ENCODE data around the gene DYNLT4.
A peak's percentile ranks its signal among the peaks of the same experiment; 100 is the strongest.
"Not testable (repeated sequence)": the region's sequence is repeated elsewhere in the genome, so short reads cannot be mapped to it uniquely, and the experiment has no call there.

DYNLT4 gene, protein sequence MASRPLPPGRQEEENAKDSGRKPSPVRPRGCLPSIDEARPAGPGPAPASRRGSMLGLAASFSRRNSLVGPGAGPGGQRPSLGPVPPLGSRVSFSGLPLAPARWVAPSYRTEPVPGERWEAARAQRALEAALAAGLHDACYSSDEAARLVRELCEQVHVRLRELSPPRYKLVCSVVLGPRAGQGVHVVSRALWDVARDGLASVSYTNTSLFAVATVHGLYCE

DNA sequence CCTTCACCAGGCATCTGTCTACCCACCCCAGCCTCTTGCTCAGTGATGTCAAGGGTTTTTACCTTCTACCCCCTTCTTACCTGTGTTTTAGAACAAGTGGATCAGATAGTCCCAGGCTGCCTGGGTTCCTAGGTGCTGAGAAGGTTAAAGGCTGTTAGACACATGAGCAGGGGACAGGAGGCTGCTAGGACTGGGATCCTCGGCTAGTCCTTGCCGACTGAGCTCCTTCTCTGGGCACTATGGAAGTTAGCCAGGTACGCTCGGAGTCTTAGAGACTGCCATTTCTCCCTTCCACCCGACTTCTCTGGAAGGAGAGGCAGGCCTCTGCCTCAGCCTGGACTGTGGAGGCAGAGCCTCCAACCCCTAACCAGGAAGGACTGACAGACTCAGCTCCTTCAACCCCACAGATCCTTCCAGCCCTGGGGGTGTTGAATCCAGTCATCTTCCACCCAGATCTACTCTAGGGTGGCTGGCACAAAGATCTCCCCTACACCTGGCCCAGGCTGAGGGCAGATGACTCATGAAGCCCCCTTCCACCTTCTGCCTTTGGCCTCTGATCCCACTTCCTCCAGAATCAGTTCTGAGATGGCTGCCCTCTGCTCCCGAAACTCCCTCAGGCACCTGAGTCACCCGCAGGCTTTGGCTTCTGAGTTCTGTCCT is at the start of gene DYNLT4:
DYNLT4 (minus strand) TSS at position 648 of the 660 bp plus-strand sequence. CDS start 683 bp downstream, outside the sequence.
- DNase-seq (ENCODE audit: low spot score): no peak

DNA sequence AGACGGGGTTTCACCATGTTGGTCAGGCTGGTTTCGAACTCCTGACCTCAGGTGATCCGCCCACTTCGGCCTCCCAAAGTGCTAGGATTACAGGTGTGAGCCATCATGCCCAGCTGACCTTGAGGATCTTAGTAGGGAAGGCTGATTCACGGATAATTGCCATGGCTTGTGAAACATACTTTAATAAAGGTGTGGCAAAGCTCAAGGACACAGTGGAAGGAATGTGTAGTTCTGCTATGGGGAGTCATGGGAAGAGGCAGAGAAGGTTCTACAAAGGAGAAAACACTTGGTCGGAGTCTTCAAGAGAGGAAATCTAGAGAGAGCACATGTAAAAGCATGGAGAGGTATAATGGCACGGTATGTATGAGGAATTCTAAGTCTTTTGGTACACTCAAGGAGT is 48.6 kb upstream of the DYNLT4 start:
- no peak for DNase-seq (ENCODE audit: low spot score)

DNA sequence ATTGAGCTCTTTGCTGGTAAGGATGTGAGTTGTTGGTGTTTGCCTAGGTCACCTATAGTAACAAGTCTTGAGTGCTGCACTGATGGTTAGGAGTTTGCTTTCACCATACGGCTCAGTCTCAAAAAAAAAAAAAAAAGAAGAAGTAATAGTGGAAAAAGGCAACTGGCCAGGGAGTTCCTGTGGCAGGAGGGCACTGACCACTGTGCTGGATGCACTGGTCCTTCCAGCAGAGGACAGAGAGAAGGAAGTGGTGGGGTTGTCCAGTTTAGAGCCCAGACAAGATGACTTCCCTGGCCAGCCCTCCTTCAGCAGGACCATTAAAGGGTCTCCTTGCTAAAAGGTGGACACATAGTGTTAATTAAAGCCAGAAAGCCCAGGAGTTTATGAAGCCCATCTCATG is 47.8 kb upstream of the DYNLT4 start:
- DNase-seq (ENCODE audit: low spot score): no peak

DNA sequence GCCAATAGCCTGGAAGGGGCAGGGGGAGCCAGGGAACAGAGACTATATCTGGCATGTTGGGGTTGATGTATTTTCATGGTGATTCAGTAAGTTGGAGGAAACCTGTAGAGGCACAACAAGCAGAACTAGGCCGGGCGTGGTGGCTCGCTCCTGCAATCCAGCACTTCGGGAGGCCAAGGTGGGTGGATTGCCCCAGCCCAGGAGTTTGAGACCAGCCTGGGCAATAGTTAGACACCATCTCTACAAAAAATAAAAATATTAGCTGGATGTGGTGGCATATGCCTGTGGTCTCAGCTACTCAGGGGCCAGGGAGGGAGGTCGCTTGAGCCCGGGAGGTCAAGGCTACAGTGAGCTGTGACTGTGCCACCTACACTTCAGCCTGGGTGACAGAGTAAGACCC is 46.0 kb upstream of the DYNLT4 start:
- DNase-seq (ENCODE audit: low spot score): no peak

DNA sequence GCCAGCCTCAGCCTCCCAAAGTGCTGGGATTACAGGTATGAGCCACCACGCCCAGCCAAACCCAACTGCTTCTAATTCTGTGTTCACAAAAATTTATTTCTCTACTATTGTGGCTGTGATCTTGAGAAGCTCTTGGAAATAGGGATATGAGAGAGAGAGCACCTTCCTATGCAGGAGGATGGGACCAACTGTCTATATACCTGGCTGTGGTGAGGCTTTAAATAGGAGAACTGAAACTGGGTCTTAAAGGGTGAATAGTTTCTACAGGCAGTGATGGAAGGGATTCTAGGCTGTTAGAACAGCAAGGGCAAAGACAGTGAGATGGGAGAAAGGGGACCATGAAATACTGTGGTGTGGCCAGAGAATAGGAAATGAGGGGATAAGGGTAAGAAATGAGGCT is 44.2 kb upstream of the DYNLT4 start:
- DNase-seq (ENCODE audit: low spot score): peak; percentile 33

DNA sequence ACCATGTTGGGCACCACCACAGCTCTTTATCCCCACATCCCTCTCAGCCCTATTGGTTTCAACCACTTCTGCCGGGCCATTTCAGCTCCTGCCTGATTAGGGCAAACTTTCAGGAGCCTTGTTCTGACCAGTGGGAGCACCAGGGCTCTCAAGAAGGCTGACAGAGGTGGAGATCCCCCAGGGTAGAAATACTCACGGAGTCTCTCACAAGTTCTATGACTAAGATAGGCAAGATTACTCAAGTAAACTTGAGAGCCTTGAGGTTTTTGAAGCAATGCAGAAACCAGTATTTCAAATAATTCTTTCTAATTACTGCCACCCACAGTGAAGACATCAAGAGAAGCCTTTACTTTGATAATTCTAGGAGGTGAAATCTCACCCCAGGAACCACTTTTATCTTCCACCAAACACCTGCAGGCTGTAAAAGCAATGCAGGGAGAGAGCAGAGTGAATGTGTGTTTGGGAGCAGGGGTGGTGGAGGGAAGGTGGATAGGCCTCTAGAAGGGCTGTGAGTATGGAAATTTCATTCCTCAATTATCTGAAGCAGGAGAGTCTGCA is 42.5 kb upstream of the DYNLT4 start:
- no peak for DNase-seq (ENCODE audit: low spot score)

DNA sequence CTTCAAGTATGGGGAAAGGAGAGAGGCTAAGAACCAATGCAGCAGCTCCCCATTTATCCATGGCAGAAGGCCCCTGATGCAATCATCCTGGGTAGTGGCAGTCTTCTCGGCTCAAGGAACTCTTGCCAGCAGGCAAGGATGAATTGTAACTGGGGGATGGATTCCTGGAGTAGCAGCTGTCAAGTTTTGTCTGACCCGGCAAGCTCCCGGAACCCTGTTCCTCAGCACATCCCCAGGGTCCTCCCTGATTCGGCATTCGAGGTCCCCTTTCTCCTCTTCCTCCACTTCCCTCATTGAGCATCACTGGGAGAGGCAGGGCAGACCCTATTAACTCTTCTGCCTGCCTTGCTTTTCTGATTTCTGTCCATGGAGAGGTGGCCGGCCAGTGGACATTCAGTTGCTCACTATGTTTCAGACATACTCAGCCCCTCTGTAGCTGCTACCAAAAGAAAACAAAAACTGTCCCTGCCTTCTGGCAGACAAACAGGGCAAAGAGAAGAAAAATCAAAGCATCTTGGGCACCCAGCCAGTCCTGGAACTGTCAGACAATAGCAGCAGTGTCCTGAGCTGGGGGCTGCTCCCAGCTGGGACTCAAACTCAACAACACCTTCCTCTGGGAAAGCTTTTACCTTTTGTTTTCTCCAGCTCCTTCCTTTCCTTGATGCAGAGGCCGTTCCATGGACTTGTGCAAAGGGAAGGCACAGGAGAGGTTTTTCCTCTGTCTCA is 41.5 kb upstream of the DYNLT4 start:
- DNase-seq (ENCODE audit: low spot score): no peak

DNA sequence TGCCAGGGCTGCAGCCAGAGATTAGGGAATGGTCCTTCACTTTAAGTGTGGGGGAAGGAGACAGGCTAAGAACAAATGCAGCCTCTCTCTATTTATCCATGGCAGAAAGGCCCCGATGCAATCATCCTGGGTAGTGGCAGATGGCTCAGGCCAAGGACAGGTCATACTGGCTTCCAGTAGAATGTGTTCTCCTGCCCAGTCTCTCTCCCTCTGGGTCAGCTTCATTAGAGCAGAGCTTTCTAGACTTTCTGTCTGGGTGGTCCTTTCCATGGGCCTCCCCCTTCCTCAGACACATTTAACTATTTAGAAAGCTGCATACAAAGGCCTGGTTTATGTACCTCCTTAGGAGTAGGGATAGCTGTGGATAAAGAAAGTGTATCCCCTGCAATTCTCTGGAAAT is 40.7 kb upstream of the DYNLT4 start:
- no peak for DNase-seq (ENCODE audit: low spot score)

DNA sequence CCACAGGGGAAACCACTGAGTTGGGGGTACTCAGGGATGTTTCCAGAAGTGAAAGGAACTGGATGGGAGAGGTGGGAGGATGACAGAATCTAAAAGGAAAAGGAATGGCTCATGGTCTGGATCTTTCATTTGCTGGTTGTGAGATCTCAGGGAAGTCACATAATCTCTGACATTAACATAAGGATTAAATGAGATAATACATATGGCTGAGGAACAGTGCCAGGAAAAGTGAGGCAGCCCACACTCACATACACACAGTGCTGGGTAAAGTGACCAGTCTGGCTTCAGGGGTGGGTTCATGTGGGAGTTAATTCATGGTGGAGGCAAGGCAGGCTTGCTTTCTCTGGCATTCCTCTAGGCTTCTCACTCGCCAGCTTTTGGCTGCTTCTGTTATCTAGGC is 39.8 kb upstream of the DYNLT4 start:
- no peak for DNase-seq (ENCODE audit: low spot score)

DNA sequence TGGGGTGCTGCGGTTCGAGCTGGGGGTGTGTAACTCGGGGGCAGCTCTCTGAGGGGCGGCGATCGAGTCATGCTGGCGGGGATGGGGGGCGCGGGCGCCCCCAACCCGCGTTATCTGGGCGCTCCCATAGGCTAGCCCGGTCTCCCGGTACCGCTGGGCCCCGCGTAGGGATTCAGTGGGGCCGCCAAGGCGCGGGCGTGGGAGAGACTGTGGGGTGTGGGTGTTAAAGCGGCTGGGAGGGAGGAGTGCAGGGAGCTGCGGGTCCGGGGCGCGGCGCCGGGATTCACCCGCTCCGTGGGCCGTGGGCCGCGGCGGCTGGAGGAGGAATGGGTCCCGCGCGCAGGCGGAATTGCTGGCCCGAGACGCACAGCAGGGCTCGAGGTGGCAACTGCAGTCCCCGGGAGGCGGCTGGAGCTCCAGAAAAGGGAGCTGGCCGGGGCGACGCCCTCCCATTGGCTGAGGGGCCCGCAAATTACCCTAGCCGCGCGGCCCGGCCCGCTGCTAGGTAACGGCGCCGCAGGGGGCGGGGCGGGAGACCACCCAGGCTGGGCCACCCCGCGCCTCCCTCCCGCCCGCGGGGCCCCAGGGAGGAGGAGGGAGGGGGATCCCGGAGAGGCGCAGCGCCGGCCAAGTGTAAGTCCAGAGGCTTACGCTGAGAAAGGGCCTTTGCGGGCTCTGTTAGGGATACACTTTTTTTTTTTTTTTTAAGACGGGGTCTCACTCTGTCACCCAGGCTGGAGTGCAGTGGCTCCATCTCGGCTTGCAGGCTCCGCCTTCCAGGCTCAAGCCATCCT is 35.9 kb upstream of the DYNLT4 start, which contains the start of gene PTCH2:
PTCH2 (minus strand) TSS at position 392 of the 794 bp plus-strand sequence; CDS start at position 71, 321 bp downstream.
- peak; percentile 57 for DNase-seq (ENCODE audit: low spot score)

DNA sequence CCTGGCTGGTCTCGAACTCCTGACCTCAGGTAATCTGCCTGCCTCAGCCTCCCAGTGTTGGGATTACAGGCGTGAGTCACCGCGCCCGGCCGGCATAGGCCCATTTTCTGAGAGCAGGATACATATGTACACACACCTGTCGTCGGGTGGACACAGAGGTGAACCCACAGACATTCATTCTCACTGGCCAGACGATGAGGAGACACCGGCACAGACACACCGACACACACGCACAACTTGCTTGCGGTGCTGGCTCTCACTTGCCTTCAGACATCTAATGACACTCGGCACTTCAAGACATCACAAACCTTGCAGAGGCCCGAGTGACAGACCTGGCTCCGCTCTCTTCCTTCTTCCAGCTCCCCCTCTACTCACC is 35.3 kb upstream of the DYNLT4 start:
- no peak for DNase-seq (ENCODE audit: low spot score)

DNA sequence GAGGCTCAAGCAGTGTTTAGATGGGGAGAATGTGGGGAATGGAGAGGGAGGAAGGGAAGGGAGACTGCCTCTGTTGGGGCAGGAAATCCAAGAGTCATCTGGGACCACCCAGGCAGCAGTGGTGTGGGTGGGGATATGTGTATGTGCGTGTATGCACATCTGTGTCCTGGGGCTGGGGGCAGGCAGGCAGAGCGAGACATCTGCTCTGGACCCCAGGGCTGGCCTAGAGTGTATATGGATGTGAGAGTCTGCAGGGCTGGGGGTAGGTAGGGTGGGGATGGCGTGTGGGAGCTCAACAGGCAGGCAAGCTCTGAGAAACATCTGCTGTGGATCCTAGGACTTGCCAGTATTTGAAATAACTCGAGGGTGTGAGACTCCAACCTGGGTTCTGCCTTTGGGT is 32.4 kb upstream of the DYNLT4 start:
- no peak for DNase-seq (ENCODE audit: low spot score)

DNA sequence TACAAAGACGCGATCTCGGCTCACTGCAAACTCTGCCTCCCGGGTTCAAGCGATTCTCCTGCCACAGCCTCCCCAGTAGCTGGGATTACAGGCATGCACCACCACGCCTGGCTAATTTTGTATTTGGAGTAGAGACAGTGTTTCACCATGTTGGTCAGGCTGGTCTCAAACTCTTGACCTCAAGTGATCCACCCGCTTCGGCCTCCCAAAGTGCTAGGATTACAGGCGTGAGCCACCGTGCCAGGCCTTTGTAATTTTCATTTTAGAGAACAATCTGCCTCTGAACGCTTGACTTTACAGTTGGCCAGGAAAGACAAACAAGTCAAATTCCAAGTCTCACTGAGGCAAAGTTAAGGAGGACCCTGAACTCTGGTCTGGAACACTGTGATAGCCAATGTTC is 31.1 kb upstream of the DYNLT4 start:
- DNase-seq (ENCODE audit: low spot score): not testable (repeated sequence)

DNA sequence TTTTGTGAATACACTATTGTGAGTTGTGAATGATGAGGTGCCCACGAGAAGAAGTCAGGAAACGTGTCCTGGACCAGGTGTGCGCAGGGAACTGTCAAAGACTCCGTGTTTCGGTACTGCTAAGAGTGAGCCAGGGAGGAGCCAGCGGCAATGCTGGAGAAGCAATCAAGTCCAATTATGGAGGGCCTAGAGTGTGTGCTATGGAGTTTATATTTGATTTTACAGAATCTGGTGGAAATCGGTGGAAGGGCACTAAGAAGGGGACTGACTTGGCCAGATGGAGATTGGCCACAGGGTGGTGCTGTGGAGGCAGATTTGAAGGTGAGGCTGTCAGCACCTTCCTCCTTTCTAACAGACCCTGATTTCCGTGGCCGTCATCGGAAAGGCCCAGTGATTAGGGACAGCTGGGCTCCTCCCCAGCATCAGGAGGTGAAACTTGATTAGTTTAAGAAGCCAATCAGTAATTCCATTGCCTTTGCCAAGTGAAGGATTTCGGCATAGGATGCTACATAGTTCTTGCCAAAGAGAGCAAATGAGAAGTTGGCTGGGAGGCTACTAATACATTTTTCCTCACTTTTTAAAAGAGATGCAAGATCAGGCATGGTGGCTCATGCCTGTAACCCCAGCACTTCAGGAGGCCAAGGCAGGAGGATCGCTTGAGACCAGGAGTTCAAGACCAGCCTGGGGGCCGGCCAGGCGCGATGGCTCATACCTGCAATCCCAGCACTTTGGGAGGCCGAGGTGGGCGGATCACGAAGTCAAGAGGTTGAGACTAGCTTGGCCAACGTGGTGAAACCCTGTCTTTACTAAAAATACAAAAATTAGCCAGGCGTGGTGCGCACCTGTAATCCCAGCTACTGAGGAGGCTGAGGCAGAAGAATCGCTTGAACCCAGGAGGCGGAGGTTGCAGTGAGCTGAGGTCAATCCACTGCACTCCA is 28.9 kb upstream of the DYNLT4 start:
- DNase-seq (ENCODE audit: low spot score): peak; percentile 81

DNA sequence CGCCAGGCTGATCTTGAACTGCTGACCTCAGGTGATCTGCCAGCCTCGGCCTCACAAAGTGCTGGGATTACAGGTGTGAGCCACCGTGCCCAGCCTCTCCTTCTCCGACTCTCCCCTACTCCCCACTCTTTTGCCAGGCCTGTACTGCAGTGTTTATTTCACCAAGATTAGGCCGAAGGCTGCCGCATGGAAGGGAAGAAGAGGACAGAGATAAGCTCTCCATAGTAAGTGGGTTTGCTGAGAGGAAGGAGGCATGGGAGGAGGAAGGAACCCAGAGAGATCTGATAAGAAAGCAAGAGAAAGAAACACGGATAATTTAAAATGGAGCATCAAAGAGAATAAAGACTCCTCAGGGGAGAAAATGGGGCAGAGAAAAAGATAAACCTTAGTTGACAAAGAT is 27.2 kb upstream of the DYNLT4 start:
- DNase-seq (ENCODE audit: low spot score): no peak

DNA sequence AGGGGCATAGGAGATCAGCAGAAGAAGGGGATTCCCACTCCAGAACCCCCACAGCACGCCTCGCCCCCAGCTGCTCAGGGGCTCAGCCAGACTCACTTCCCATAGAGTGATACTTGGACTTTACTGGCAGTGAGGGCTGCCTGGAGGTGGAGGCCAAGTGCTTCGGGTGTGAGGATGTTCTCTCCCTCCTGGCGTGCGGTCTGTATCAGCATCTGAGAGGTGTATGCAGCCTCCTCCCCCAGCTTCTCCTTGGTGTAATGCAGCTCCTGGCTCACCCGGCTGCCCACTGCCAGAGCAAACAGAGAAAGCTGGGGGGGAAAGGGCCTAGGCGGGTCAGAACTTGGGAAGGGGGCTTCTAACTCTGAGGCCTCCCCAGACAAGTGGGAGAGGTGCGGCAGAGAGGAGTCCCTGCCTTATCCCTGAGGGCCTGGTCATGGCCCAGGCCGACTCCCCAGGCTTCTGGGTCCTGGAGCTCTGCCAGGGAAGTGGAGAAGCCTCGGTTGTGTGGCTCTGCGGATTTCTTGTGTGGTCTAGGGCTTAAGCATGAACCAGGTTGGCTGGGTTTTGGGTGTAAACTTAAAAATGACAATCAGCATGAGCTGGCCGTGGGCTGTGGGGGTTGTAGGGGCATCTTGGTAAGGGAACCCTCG is 25.0 kb upstream of the DYNLT4 start:
- DNase-seq (ENCODE audit: low spot score): no peak

DNA sequence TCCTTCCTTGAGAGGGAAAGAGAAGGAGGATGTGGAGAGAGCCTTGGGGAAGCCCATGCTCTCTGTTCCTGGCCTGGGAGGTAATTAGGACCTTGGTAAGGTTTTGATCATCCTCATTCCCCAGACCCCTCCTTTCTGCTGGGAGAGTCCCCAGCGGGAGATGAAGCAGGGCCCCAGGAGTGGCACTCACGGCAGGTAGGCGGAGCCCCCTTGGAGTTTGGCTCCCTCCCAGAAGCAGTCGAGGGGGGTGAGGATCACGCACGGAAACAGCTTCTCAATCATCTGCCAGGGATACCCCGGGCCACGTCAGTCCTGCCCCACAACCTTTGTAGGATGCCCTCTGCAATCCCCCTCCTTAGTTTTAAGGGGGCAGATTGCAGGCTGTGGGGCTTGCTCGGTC is 24.4 kb upstream of the DYNLT4 start:
- no peak for DNase-seq (ENCODE audit: low spot score)

DNA sequence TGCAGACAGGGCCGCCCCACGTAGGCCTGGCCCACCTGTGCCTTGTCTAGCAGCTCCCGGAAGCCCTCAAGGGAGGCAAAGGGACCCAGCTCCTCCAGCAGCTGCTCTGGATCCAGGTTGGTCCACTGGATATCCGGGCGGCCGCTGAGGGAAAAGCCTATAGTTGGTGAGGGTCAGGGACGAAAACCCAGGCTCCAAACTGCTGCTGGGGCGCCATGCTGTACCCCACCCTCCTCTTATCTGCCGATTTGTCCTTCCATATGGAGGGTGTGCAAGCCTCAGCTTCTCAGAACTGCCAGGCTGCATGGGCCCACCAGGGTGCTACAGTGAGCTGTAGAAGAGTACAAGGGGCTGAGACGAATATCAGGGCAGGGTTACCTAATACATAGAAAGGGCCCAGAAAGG is 23.8 kb upstream of the DYNLT4 start:
- DNase-seq (ENCODE audit: low spot score): no peak

DNA sequence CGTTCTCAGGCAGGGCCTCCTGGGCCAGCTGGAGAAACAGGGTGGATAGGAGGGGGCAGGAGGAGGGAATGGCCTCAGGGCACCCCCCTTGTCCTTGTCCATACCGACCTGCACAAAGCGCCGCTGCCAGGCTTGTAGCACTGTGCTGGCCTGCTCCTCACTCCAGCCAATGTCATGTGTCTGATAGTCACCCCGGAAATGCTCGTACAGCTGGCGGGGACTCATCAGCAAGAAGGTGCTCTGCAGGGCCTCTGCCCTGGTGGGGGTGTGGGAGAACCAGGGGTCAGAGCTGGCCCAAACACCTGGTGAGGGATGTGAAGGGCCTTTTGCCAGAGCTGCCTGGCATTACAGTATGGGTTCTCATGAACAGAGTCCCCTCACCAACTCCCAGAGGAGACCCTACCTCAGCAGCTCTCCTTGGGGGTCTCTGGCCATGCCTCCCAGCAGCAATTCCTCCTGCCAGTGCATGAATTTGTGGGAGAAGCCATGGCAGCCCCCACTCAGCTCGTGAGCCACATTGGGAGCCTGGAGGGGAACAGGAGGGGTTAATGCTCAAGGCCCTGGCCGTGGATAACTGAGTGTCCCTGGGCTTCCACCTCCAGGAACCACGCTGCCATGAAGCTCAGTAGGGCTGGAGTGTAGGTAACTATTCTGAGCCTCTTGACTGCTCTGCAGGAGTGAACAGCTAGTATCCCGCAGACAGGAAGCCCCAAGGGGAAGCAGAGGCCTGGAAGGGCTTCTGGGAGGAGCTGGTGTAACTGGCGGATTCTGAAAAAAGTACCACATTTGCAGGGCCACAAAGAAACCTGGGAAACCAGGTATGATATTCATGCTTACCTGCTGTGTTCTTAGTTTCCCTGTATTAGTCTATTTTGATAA is 22.6 kb upstream of the DYNLT4 start:
- no peak for DNase-seq (ENCODE audit: low spot score)
